IPS DF 6.9 (cell line): ENCODE data around the gene FYN.

Experiments
- DNase-seq: peaks from one replicate; pipeline ENCODE4 v3.0.0-alpha.2; 2013; ENCODE audit warnings: low read depth, low spot score
- H3K27ac ChIP-seq: one replicate; pipeline ENCODE4 v1.5.1; 2013; ENCODE audit warnings: low read length, control low read depth
- H3K27me3 ChIP-seq: 2 replicates; pipeline ENCODE4 v1.6.1; 2013; ENCODE audit warnings: mild to moderate bottlenecking, low read length; ENCODE audit not compliant: control insufficient read depth, insufficient read depth
- H3K36me3 ChIP-seq: 2 replicates; pipeline ENCODE4 v1.6.1; 2013; ENCODE audit warnings: low read length; ENCODE audit not compliant: control insufficient read depth, insufficient read depth
- H3K4me1 ChIP-seq: 2 replicates; pipeline ENCODE4 v1.6.1; 2013; ENCODE audit warnings: low read length; ENCODE audit not compliant: control insufficient read depth, insufficient read depth
- H3K4me3 ChIP-seq: 2 replicates; pipeline ENCODE4 v1.5.1; 2013; ENCODE audit warnings: mild to moderate bottlenecking, low read length
- H3K9me3 ChIP-seq: 2 replicates; pipeline ENCODE4 v1.6.1; 2013; ENCODE audit warnings: low read length, inconsistent platforms; ENCODE audit not compliant: control insufficient read depth, insufficient read depth
- WGBS: extraction: QIAGEN DNeasy Blood & Tissue Kit; methylation state at CpG from one replicate; pipeline ENCODE4 v1.1.7; 2013; ENCODE audit warnings: mixed read lengths, missing lambda C conversion rate; ENCODE audit not compliant: insufficient read length, insufficient coverage; 5-methylcytosine and 5-hydroxymethylcytosine counted together

FYN gene

DNA sequence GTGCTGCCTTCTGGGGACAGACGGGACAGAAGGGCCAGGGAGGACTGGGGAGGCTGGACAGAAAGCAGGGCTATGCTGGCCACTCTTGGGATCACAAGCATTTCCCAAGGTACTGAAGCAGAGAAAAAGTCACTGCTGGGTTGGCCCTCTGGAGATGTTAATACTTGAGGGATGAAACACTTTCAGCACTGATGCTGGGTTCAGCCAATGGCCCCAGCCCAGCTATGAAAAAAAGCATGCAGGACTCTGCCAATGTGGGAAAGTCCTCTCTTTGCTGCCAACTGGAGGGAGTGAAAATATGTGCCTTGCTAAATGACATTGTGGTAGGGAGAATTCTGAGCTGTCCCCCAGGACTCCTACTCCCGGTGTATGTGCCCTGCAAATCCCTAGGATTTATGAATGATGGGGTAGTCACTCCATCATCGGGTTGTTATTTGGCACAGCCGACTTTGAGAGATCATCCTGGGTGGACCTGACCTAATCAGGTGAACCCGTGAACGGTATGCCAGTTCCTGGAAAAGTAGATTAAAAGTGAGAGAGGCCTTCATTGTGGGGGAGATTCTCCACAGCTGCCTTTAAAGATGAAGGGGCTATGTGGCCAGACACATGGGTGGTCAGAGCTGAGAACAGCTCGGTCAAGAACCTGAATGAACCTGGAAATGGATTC is 147.7 kb downstream of the FYN start:
- Histone ChIP-seq H3K4me3 (no peak overlapping the region), H3K27ac (no peak overlapping the region)

DNA sequence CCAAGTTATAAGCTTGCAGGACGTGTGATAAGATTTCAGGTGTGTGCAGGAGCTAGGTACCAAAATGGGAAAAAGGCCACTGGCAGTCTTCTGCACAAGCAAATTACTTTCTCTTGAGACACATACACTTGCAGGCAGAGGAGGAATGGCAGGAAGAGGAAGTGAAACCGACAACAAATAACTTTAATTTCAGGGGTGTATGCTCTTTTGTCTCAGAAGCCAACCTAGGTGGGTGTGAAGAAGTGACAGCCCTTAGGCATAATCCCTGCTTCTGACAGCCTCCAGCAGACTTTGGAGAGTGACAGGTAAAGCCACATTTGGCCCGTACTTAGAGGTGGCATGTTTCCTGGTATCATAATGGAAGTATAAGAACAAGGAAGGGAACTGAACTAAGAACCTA is 148.7 kb downstream of the FYN start:
- H3K27ac ChIP-seq, result no peak overlapping the region
- no peaks in the 10 kb centered on the region for H3K4me1 ChIP-seq
- no CpG with 5 or more reads among the region's 3 CpGs for WGBS
- H3K36me3 ChIP-seq, result no peaks in the 10 kb centered on the region
- H3K27me3 ChIP-seq, result no peaks in the 10 kb centered on the region
- H3K4me3 ChIP-seq, result no peak overlapping the region
- no peaks in the 10 kb centered on the region for H3K9me3 ChIP-seq
- no peak for DNase-seq

More for the DNA sequence above, 147.7 kb downstream of the FYN start:
- no peak for DNase-seq
- no CpG with 5 or more reads among the region's 7 CpGs for WGBS
- no peaks in the 10 kb centered on the region for H3K36me3 ChIP-seq
- H3K4me1 ChIP-seq, result no peaks in the 10 kb centered on the region
- no peaks in the 10 kb centered on the region for H3K27me3 ChIP-seq
- no peaks in the 10 kb centered on the region for H3K9me3 ChIP-seq

DNA sequence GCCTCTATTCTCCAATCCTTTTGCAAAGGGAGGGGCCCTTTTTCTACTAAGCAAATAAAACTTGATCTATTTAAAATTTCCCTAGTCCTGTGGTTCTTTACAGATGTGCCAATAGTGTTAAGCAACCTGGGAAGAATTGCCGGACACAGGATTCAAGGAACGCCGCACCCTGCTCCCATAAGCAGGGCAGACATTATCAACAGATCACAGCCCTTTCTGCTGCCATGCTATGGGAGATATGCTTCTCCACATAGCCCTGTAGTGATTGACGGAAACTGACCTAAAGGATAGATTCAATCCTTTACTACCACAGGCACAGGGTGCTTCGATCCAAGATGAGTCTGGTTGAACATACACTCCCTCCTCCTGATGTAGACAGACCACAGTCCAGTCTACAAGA is 149.2 kb downstream of the FYN start:
- H3K27ac ChIP-seq, result no peak overlapping the region
- H3K4me1 ChIP-seq, result no peaks in the 10 kb centered on the region
- H3K36me3 ChIP-seq, result no peaks in the 10 kb centered on the region
- no CpG with 5 or more reads among the region's 5 CpGs for WGBS
- H3K4me3 ChIP-seq, result no peak overlapping the region
- no peaks in the 10 kb centered on the region for H3K9me3 ChIP-seq
- H3K27me3 ChIP-seq, result no peaks in the 10 kb centered on the region
- no peak for DNase-seq

DNA sequence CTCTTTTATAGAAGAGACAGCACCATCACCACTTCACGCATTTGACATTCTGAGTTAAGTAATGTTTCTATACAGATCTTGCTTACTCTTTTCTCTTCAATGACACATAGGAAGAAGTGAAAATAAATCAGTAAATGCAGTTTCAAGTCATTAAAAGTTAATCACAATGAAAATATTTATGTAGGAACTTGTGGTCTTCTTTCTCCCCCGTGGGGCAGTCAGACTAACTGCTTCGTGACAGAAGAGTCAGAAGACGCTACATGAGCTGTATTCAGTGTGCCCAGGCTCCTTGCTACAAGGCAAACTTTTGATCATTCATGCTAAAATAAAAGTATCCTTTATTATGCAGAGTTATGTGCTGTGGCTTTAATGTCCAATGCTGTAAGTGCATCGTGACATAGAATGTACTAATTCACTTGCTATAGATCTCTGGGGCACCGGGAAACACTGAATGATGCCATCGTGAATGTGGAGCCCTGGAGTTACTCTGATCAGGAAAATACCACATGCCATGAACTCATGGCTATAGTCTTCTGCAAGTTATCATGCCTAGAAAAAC is 149.8 kb downstream of the FYN start:
- Histone ChIP-seq H3K36me3 (no peaks in the 10 kb centered on the region), H3K4me1 (no peaks in the 10 kb centered on the region), H3K27me3 (no peaks in the 10 kb centered on the region), H3K9me3 (no peaks in the 10 kb centered on the region), H3K4me3 (no peak overlapping the region), H3K27ac (no peak overlapping the region)
- no CpG with 5 or more reads among the region's 7 CpGs for WGBS
- DNase-seq, result no peak

DNA sequence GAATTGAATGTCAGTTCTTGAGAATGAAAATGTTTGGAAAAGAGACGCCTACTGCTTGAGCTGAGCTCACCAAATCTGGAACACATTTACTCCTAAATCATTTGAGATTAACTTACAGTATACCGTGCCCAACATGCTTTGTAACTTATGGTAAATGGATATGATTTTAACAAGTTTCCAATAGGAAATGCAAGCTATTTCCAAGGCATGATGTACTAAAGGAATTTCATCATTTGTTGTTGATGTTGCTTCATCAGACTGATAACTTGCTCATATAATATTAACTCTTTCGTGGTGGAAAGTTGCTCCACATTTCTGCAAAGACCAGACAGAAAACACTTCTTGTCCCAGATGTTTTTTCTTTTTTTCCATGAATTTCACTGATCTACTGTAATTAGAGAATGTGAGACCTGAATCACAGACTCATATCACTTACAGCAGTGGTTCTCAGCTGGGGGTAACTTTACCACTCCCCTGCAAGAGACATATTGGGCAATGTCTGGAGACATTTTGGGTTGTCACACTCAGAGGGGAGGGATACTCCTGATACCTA is 151.0 kb downstream of the FYN start:
- no CpG with 5 or more reads among the region's 3 CpGs for WGBS
- Histone ChIP-seq H3K36me3 (no peaks in the 10 kb centered on the region), H3K4me1 (no peaks in the 10 kb centered on the region), H3K27me3 (no peaks in the 10 kb centered on the region), H3K9me3 (no peaks in the 10 kb centered on the region), H3K4me3 (no peak overlapping the region), H3K27ac (no peak overlapping the region)
- DNase-seq, result no peak

DNA sequence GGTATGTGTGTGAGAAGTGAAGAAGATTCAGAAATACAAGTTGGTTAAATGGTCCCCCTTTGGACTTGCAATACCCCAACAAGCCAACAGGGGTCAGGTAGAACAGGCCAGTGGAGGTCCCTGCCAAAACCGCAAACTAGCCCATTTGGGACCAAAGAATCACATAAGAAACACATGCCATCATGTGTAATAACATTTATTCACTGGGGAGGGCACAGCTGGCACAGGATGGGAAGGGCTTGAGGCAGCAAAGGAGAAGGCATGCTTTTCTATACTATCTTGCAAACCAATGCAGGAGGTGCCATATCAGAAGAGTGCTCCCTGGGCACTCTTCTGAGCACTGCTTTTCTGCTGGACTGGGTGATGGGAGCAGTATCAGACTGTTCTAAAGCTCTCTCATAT is 151.5 kb downstream of the FYN start:
- Histone ChIP-seq H3K4me1 (no peaks in the 10 kb centered on the region), H3K4me3 (no peak overlapping the region), H3K9me3 (no peaks in the 10 kb centered on the region), H3K27me3 (no peaks in the 10 kb centered on the region), H3K27ac (no peak overlapping the region), H3K36me3 (no peaks in the 10 kb centered on the region)
- no CpG with 5 or more reads among the region's 1 CpG for WGBS
- no peak for DNase-seq

DNA sequence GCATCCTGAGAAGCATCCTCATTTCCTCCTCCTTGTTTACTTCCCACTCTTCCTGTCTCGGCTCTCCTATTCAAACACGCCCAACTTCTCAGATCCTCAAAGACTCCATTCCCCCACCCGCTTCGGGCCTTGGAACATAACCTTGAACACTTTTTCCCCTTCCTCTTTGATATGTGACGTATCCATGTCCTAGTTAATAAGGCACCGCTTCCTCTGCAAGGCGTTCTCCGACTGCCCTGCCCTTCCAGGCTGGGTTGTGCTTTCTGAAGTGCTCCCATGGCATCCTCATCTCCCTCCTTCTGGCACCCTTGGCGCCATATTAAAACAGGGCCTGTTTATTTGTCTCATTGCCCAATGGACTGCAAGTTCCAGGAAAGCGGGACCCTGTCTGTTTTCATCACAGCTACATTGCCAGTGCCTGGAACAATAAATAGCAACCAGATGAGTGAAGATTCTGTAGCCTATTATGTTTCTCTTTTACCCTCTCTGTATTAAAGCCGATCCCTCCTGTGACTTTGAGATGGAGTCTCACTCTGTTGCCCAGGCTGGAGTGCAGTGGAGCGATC is 152.2 kb downstream of the FYN start:
- Histone ChIP-seq H3K4me3 (no peak overlapping the region), H3K36me3 (no peaks in the 10 kb centered on the region), H3K27ac (no peak overlapping the region), H3K9me3 (no peaks in the 10 kb centered on the region), H3K4me1 (no peaks in the 10 kb centered on the region), H3K27me3 (no peaks in the 10 kb centered on the region)
- no peak for DNase-seq
- no CpG with 5 or more reads among the region's 12 CpGs for WGBS

DNA sequence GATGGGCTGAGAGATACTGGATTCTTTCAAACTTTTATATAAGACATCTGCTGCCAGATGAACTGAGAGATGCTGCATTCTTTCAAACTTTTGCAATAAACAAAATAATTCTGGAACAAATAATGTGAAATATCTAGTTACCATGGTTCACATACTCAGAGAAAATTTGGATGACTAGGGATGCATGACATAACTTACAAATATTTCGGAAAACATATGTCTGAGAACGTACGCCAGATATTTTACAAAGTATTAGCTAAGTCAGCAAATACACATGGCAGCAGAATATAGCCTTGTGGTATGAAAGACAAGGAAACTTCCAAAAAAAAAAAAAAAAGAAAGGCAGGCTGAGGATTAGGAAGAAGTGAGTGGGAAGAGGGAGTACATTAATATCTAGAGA is 154.3 kb downstream of the FYN start:
- H3K27ac ChIP-seq, result no peak overlapping the region
- H3K9me3 ChIP-seq, result no peaks in the 10 kb centered on the region
- no peaks in the 10 kb centered on the region for H3K4me1 ChIP-seq
- no peak for DNase-seq
- WGBS, result no CpG with 5 or more reads among the region's 3 CpGs
- no peaks in the 10 kb centered on the region for H3K27me3 ChIP-seq
- H3K36me3 ChIP-seq, result no peaks in the 10 kb centered on the region
- H3K4me3 ChIP-seq, result no peak overlapping the region

DNA sequence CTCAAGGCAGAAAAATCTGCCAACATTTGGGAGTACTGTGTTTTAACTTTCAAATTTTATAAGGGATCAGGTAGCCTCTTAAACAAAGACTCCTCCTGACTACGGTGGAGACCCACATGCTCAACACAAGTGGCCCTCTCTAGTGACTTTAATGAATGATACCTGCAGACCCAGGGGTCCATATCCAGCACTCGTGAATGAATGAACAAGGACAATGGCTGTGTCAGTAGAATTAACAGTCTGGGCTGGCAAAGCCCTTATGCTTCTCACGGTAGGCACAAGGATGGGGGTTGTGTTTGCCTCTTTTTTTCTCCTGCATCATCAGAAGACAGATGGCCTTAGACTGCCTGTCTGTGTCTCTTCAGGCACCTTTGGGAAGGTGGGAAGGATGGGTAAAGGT is 154.9 kb downstream of the FYN start:
- Histone ChIP-seq H3K4me1 (no peaks in the 10 kb centered on the region), H3K27ac (no peak overlapping the region), H3K9me3 (no peaks in the 10 kb centered on the region), H3K27me3 (no peaks in the 10 kb centered on the region), H3K36me3 (no peaks in the 10 kb centered on the region), H3K4me3 (no peak overlapping the region)
- no CpG with 5 or more reads among the region's 3 CpGs for WGBS
- no peak for DNase-seq

DNA sequence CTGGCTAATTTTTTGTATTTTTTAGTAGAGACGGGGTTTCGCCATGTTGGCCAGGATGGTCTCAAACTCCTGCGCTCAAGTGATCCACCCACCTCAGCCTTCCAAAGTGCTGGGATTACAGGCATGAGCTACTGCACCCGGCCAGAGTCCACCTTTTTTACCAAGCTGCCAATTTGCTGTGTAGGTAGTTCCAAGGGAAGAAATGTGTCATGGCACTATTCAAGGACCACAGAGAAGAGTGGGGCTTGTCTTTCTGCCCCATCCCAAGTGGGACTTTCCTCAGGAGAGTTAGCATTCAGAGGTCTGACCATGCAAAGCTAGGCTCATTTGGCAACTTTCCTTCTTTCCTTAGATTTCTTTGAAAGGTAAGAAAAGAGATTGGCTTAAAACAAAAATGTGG is 155.6 kb downstream of the FYN start:
- Histone ChIP-seq H3K4me1 (no peaks in the 10 kb centered on the region), H3K4me3 (no peak overlapping the region), H3K27ac (no peak overlapping the region), H3K27me3 (no peaks in the 10 kb centered on the region), H3K9me3 (no peaks in the 10 kb centered on the region), H3K36me3 (no peaks in the 10 kb centered on the region)
- WGBS, result no CpG with 5 or more reads among the region's 4 CpGs
- no peak for DNase-seq

DNA sequence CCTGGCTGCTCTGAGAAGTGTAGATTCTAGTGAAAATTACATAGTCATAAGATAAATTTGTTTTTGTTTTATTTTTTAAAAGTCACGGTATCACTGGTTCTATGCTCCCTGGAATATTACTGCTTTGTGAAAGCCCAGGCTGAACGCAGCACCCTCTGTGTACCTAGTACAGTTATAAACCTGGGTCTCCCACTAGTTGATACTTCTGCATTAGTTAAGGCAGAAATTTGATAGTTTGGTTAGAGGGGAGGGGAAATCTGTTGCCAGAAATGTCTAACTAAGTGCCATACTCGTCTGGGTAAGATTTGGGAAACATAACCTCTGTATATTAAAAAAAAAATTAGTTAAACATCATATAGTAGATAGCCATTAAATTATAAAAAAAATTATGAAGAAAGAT is 156.9 kb downstream of the FYN start:
- Histone ChIP-seq H3K27me3 (no peaks in the 10 kb centered on the region), H3K4me3 (no peak overlapping the region), H3K4me1 (no peaks in the 10 kb centered on the region), H3K9me3 (no peaks in the 10 kb centered on the region), H3K27ac (no peak overlapping the region), H3K36me3 (no peaks in the 10 kb centered on the region)
- WGBS, result no CpG with 5 or more reads among the region's 3 CpGs
- no peak for DNase-seq
